Neural cell (in vitro differentiated cells): ENCODE data around the gene SPAM1. TPM values are rescaled to one million over a fixed set of nuclear protein-coding genes. Genes with fewer than 3 reads are reported as not detected.

Source experiments
- H2AFZ ChIP-seq: fragments of 200-600, 300-800 bp; sonication (generic), shearing (Covaris generic); 2 replicates; pipeline ENCODE4 v1.6.0; 2014; ENCODE audit warnings: low read depth, mild to moderate bottlenecking, antibody characterized with exemption, low read length, moderate library complexity
- H3F3A ChIP-seq: fragments of 200-600 bp; shearing (Covaris generic); 2 replicates; pipeline ENCODE4 v1.6.1; 2016; ENCODE audit warnings: mild to moderate bottlenecking, moderate library complexity, mixed read lengths, antibody characterized with exemption, low read length; ENCODE audit not compliant: insufficient read depth, poor library complexity, severe bottlenecking
- H3K27ac ChIP-seq: fragments of 200-600, 300-800 bp; sonication (generic), shearing (Covaris generic); 2 replicates; pipeline ENCODE4 v1.5.1; 2014; ENCODE audit warnings: mild to moderate bottlenecking, low read length, moderate library complexity
- H3K27me3 ChIP-seq: fragments of 300-800, 200-600 bp; sonication (generic), shearing (Covaris generic); 2 replicates; pipeline ENCODE4 v1.6.0; 2014; ENCODE audit warnings: mild to moderate bottlenecking, low read depth, low read length, moderate library complexity; ENCODE audit not compliant: insufficient read depth
- H3K36me3 ChIP-seq: fragments of 300-800, 200-600 bp; sonication (generic), shearing (Covaris generic); 2 replicates; pipeline ENCODE4 v1.5.1; 2014; ENCODE audit warnings: mild to moderate bottlenecking, antibody characterized with exemption, low read length, moderate library complexity; ENCODE audit not compliant: insufficient read depth
- H3K4me2 ChIP-seq: fragments of 300-800, 200-600 bp; sonication (generic), shearing (Covaris generic); 2 replicates; pipeline ENCODE4 v1.6.0; 2014; ENCODE audit warnings: mild to moderate bottlenecking, low read length
- H3K4me3 ChIP-seq: fragments of 300-800, 200-600 bp; sonication (generic), shearing (Covaris generic); 2 replicates; pipeline ENCODE4 v1.5.1; 2014; ENCODE audit warnings: mild to moderate bottlenecking, low read length, moderate library complexity
- H3K79me2 ChIP-seq: fragments of 200-600 bp; shearing (Covaris generic); replicated peaks from 2 replicates; pipeline ENCODE4 v1.6.0; 2014; ENCODE audit warnings: mild to moderate bottlenecking, low read length, moderate library complexity; ENCODE audit not compliant: insufficient read depth
- H3K9ac ChIP-seq: fragments of 300-800, 200-600 bp; sonication (generic), shearing (Covaris generic); 2 replicates; pipeline ENCODE4 v1.6.1; 2016; ENCODE audit warnings: mild to moderate bottlenecking, low read length, mixed read lengths
- H3K9me2 ChIP-seq: fragments of 200-600 bp; shearing (Covaris generic); 2 replicates; pipeline ENCODE4 v1.6.1; 2016; ENCODE audit warnings: mild to moderate bottlenecking, low read length, mixed read lengths; ENCODE audit not compliant: insufficient read depth
- H3K9me3 ChIP-seq: fragments of 200-600, 300-800 bp; sonication (generic), shearing (Covaris generic); 2 replicates; pipeline ENCODE4 v1.6.1; 2016; ENCODE audit warnings: mild to moderate bottlenecking, mixed run types, low read length, moderate library complexity, mixed read lengths
- H4K20me1 ChIP-seq: fragments of 200-600 bp; shearing (Covaris generic); 2 replicates; pipeline ENCODE4 v1.6.1; 2016; ENCODE audit warnings: mild to moderate bottlenecking, mixed run types; ENCODE audit not compliant: insufficient read depth
- EP300 ChIP-seq: fragments of 450-650 bp; conservative IDR thresholded peaks from 2 replicates; pipeline ENCODE4 v1.6.1; 2014; ENCODE audit warnings: antibody characterized with exemption, mild to moderate bottlenecking, moderate library complexity; ENCODE audit not compliant: poor library complexity, severe bottlenecking
- EZH2 ChIP-seq: fragments of 200-600, 300-800 bp; shearing (Covaris generic), sonication (generic); IDR thresholded peaks from 2 replicates; pipeline ENCODE4 v1.6.1; 2014; ENCODE audit warnings: antibody characterized with exemption, low read length, borderline replicate concordance, mild to moderate bottlenecking; ENCODE audit not compliant: insufficient read depth, poor library complexity, severe bottlenecking
- MXI1 ChIP-seq: fragments of 450-650 bp; conservative IDR thresholded peaks from 2 replicates; pipeline ENCODE4 v1.6.1; 2014; ENCODE audit warnings: antibody characterized with exemption, mild to moderate bottlenecking; ENCODE audit not compliant: poor library complexity, severe bottlenecking
- POLR2AphosphoS5 ChIP-seq: IDR thresholded peaks from 2 replicates; pipeline ENCODE4 v1.6.1; 2012
- RAD21 ChIP-seq: fragments of 450-650 bp; conservative IDR thresholded peaks from 2 replicates; pipeline ENCODE4 v1.6.1; 2014; ENCODE audit warnings: antibody characterized with exemption, mild to moderate bottlenecking, moderate library complexity
- REST ChIP-seq: IDR thresholded peaks from 2 replicates; pipeline ENCODE4 v1.6.1; 2012; ENCODE audit warnings: borderline replicate concordance
- SMC3 ChIP-seq: fragments of 450-650 bp; conservative IDR thresholded peaks from 2 replicates; pipeline ENCODE4 v1.6.1; 2014; ENCODE audit warnings: antibody characterized with exemption, mild to moderate bottlenecking, moderate library complexity; ENCODE audit not compliant: poor library complexity
- TAF1 ChIP-seq: IDR thresholded peaks from 2 replicates; pipeline ENCODE4 v1.6.1; 2012; ENCODE audit warnings: low read depth
- polyA plus RNA-seq: library from polyadenylated mRNA; depleted of rRNA; stranded (reverse); fragments of >200 nt; gene quantifications from 2 replicates; pipeline ENCODE4 v1.2.3, GENCODE V29; 2014
- TF ChIP-seq, protein P1 (sequence below): fragments of 450-650 bp; IDR thresholded peaks from 2 replicates; pipeline ENCODE4 v1.5.1; 2014; ENCODE audit warnings: antibody characterized with exemption, mild to moderate bottlenecking, moderate library complexity; ENCODE audit not compliant: poor library complexity, severe bottlenecking

SPAM1 gene
- polyA plus RNA-seq, 1 donor from 2014 or later = not detected

DNA sequence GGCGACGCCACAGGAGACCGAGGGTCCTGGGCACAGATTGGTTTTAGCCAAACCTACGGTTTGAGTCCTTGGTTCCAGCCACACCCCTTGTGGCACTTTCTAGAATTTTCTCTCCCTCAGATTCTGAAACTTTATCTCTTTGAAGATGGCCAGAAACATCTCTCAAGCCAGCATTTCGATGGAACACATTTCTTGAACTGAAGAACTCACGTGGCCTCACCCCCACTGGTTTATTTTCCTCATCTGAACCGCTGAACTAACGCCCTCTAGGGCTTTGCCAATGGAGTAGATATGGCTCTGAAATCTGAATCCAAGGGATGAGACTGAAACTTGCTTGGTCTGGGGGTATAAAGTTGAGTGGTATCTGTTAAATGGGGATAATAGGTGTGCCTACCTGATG lies 6.7 kb upstream of the SPAM1 start:
- no peaks in the 10 kb centered on the region for H3K36me3 ChIP-seq
- H2AFZ ChIP-seq = no peak overlapping the region
- no peaks in the 10 kb centered on the region for H3K27me3 ChIP-seq
- H3K9ac ChIP-seq = no peak overlapping the region
- H3K9me3 ChIP-seq = no peaks in the 10 kb centered on the region
- no peak for TF ChIP-seq TAF1
- TF ChIP-seq, protein P1, sequence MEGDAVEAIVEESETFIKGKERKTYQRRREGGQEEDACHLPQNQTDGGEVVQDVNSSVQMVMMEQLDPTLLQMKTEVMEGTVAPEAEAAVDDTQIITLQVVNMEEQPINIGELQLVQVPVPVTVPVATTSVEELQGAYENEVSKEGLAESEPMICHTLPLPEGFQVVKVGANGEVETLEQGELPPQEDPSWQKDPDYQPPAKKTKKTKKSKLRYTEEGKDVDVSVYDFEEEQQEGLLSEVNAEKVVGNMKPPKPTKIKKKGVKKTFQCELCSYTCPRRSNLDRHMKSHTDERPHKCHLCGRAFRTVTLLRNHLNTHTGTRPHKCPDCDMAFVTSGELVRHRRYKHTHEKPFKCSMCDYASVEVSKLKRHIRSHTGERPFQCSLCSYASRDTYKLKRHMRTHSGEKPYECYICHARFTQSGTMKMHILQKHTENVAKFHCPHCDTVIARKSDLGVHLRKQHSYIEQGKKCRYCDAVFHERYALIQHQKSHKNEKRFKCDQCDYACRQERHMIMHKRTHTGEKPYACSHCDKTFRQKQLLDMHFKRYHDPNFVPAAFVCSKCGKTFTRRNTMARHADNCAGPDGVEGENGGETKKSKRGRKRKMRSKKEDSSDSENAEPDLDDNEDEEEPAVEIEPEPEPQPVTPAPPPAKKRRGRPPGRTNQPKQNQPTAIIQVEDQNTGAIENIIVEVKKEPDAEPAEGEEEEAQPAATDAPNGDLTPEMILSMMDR = no peak
- no peak for TF ChIP-seq EZH2
- no peak for TF ChIP-seq MXI1
- TF ChIP-seq RAD21 = no peak
- TF ChIP-seq POLR2AphosphoS5 = no peak
- no peak for TF ChIP-seq REST
- TF ChIP-seq EP300 = no peak
- TF ChIP-seq SMC3 = no peak
- no peaks in the 10 kb centered on the region for H3F3A ChIP-seq
- H3K79me2 ChIP-seq = no peaks in the 10 kb centered on the region
- no peak overlapping the region for H3K4me2 ChIP-seq
- H3K27ac ChIP-seq = no peak overlapping the region
- H3K4me3 ChIP-seq = no peak overlapping the region
- H4K20me1 ChIP-seq = no peaks in the 10 kb centered on the region
- H3K9me2 ChIP-seq = no peaks in the 10 kb centered on the region

DNA sequence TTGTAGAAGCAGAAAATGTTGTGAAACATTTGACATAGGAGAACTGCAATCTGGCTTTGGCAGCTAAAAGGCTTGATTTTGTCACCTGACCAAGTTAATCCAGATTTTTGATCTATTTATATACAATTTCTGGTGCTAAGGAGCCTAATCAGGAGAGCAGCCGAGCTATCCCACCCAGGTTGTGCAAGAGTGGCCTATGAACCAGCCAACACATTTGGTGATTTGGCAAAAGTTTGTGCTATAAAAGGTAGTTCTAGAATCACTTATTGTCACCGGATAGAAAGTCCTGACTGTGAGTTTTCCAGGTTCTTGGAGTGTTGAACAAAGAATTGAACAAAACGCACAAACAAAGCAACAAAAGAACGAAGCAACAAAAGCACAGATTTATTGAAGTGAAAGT lies 1.4 kb upstream of the SPAM1 start:
- Histone ChIP-seq H3K79me2 (no peaks in the 10 kb centered on the region), H3K9ac (no peak overlapping the region), H3K9me3 (no peaks in the 10 kb centered on the region), H3K9me2 (no peaks in the 10 kb centered on the region), H3K27ac (no peak overlapping the region), H3K27me3 (no peaks in the 10 kb centered on the region), H3K4me3 (no peak overlapping the region), H4K20me1 (no peaks in the 10 kb centered on the region), H3F3A (no peaks in the 10 kb centered on the region), H3K36me3 (no peaks in the 10 kb centered on the region), H2AFZ (no peak overlapping the region), H3K4me2 (no peak overlapping the region)
- no peak for TF ChIP-seq RAD21
- no peak for TF ChIP-seq TAF1
- no peak for TF ChIP-seq SMC3
- no peak for TF ChIP-seq EP300
- no peak for TF ChIP-seq REST
- no peak for TF ChIP-seq MXI1
- no peak for TF ChIP-seq EZH2
- TF ChIP-seq, protein P1 = no peak
- TF ChIP-seq POLR2AphosphoS5 = no peak
